Dendritic cell treated with granulocyte-macrophage colony-stimulating factor and Interleukin-4, amounts not matched to agents 40 ng/mL and 50 ng/mL, for 4 days (primary cell): ENCODE data around the gene THOC3.
"Not testable (repeated sequence)": the region's sequence is repeated elsewhere in the genome, so short reads cannot be mapped to it uniquely, and the experiment has no call there.

Experiments used
- H3K27ac Mint-ChIP-seq: one replicate; pipeline ENCODE4 v1.8.0; 2022; ENCODE audit warnings: mild to moderate bottlenecking, mixed read lengths
- H3K27me3 Mint-ChIP-seq: one replicate; pipeline ENCODE4 v1.8.0; 2022; ENCODE audit warnings: mild to moderate bottlenecking, mixed read lengths
- H3K36me3 Mint-ChIP-seq: one replicate; pipeline ENCODE4 v1.8.0; 2022; ENCODE audit warnings: low read depth, mixed read lengths
- H3K4me1 Mint-ChIP-seq: one replicate; pipeline ENCODE4 v1.8.0; 2022; ENCODE audit warnings: low read depth, mixed read lengths
- H3K4me3 Mint-ChIP-seq: one replicate; pipeline ENCODE4 v1.8.0; 2022; ENCODE audit warnings: mild to moderate bottlenecking, moderate library complexity, mixed read lengths
- H3K9me3 Mint-ChIP-seq: one replicate; pipeline ENCODE4 v1.8.0; 2022; ENCODE audit warnings: mixed read lengths
- intact Hi-C: fragments of 100-400 bp; cut with micrococcal nuclease; formaldehyde crosslinking; loops from one replicate; pipeline ENCODE4 v1.15.0; 2022

The THOC3 gene

GRCh38 chr5:175960228-175960627 is 7.9 kb downstream of the THOC3 start:
- H3K4me1 Mint-ChIP-seq, H3K27me3 Mint-ChIP-seq, H3K9me3 Mint-ChIP-seq, H3K27ac Mint-ChIP-seq, intact Hi-C loops, H3K4me3 Mint-ChIP-seq, H3K36me3 Mint-ChIP-seq: not testable (repeated sequence)

- H3K4me1 Mint-ChIP-seq, H3K27me3 Mint-ChIP-seq, H3K27ac Mint-ChIP-seq, H3K4me3 Mint-ChIP-seq, H3K9me3 Mint-ChIP-seq, intact Hi-C loops, H3K36me3 Mint-ChIP-seq: not testable (repeated sequence)
These were observed 9.6 kb downstream of the THOC3 start for GRCh38 chr5:175958515-175958914.

- H3K27me3 Mint-ChIP-seq, H3K27ac Mint-ChIP-seq, H3K9me3 Mint-ChIP-seq, H3K4me3 Mint-ChIP-seq, H3K4me1 Mint-ChIP-seq, H3K36me3 Mint-ChIP-seq, intact Hi-C loops: not testable (repeated sequence)
These were observed 14.0 kb downstream of the THOC3 start for GRCh38 chr5:175954107-175954506.

GRCh38 chr5:175952810-175953209 is 15.3 kb downstream of the THOC3 start:
- H3K9me3 Mint-ChIP-seq, H3K36me3 Mint-ChIP-seq, intact Hi-C loops, H3K4me3 Mint-ChIP-seq, H3K27me3 Mint-ChIP-seq, H3K4me1 Mint-ChIP-seq, H3K27ac Mint-ChIP-seq: not testable (repeated sequence)

GRCh38 chr5:175951339-175951969 is 16.7 kb downstream of the THOC3 start:
- H3K27me3 Mint-ChIP-seq, H3K9me3 Mint-ChIP-seq, intact Hi-C loops, H3K36me3 Mint-ChIP-seq, H3K4me1 Mint-ChIP-seq, H3K4me3 Mint-ChIP-seq, H3K27ac Mint-ChIP-seq: not testable (repeated sequence)

GRCh38 chr5:175948329-175949108 is 19.6 kb downstream of the THOC3 start:
- intact Hi-C loops, H3K36me3 Mint-ChIP-seq, H3K4me1 Mint-ChIP-seq, H3K4me3 Mint-ChIP-seq, H3K27me3 Mint-ChIP-seq, H3K9me3 Mint-ChIP-seq, H3K27ac Mint-ChIP-seq: not testable (repeated sequence)

GRCh38 chr5:175943253-175943652 is 24.9 kb downstream of the THOC3 start:
- H3K4me3 Mint-ChIP-seq, H3K27me3 Mint-ChIP-seq, intact Hi-C loops, H3K9me3 Mint-ChIP-seq, H3K27ac Mint-ChIP-seq, H3K4me1 Mint-ChIP-seq: not testable (repeated sequence)
- H3K36me3 Mint-ChIP-seq: peaks cover 17% of the 10 kb centered on the region

- H3K4me1 Mint-ChIP-seq, intact Hi-C loops, H3K9me3 Mint-ChIP-seq: not testable (repeated sequence)
These were observed 27.5 kb downstream of the THOC3 start for GRCh38 chr5:175940632-175941031.

GRCh38 chr5:175938489-175938888 is 29.6 kb downstream of the THOC3 start:
- H3K9me3 Mint-ChIP-seq, intact Hi-C loops, H3K27ac Mint-ChIP-seq, H3K27me3 Mint-ChIP-seq, H3K4me3 Mint-ChIP-seq, H3K4me1 Mint-ChIP-seq: not testable (repeated sequence)
- H3K36me3 Mint-ChIP-seq: peaks cover 14% of the 10 kb centered on the region

More at GRCh38 chr5:175940632-175941031, 27.5 kb downstream of the THOC3 start:
- not testable (repeated sequence) for H3K27ac Mint-ChIP-seq, H3K4me3 Mint-ChIP-seq, H3K27me3 Mint-ChIP-seq
- H3K36me3 Mint-ChIP-seq: peaks cover 17% of the 10 kb centered on the region

GRCh38 chr5:175928752-175929151 is 39.4 kb downstream of the THOC3 start:
- H3K9me3 Mint-ChIP-seq, H3K27ac Mint-ChIP-seq, H3K4me1 Mint-ChIP-seq, H3K36me3 Mint-ChIP-seq, H3K27me3 Mint-ChIP-seq, intact Hi-C loops, H3K4me3 Mint-ChIP-seq: not testable (repeated sequence)

- intact Hi-C loops, H3K27me3 Mint-ChIP-seq, H3K27ac Mint-ChIP-seq, H3K36me3 Mint-ChIP-seq, H3K4me1 Mint-ChIP-seq, H3K4me3 Mint-ChIP-seq, H3K9me3 Mint-ChIP-seq: not testable (repeated sequence)
These were observed 43.0 kb downstream of the THOC3 start for GRCh38 chr5:175925106-175925505.

- no peaks in the 10 kb centered on the region for H3K27me3 Mint-ChIP-seq
- H3K9me3 Mint-ChIP-seq: no peaks in the 10 kb centered on the region
- H3K4me1 Mint-ChIP-seq: no peaks in the 10 kb centered on the region
- no peak overlapping the region for H3K4me3 Mint-ChIP-seq
- H3K36me3 Mint-ChIP-seq: peaks cover under 1% of the 10 kb centered on the region
- H3K27ac Mint-ChIP-seq: no peak overlapping the region
- intact Hi-C loops: no loop called here
These were observed 45.8 kb downstream of the THOC3 start for GRCh38 chr5:175922192-175922885.

GRCh38 chr5:175921061-175921730 is 46.9 kb downstream of the THOC3 start:
- intact Hi-C loops: no loop called here
- Mint-ChIP-seq H3K9me3 (no peaks in the 10 kb centered on the region), H3K4me1 (no peaks in the 10 kb centered on the region), H3K36me3 (peaks cover 5% of the 10 kb centered on the region), H3K27me3 (no peaks in the 10 kb centered on the region), H3K4me3 (no peak overlapping the region), H3K27ac (no peak overlapping the region)

- Mint-ChIP-seq H3K27ac (no peak overlapping the region), H3K36me3 (peaks cover 5% of the 10 kb centered on the region), H3K27me3 (no peaks in the 10 kb centered on the region), H3K4me3 (no peak overlapping the region), H3K9me3 (no peaks in the 10 kb centered on the region), H3K4me1 (no peaks in the 10 kb centered on the region)
- intact Hi-C loops: no loop called here
These were observed 47.8 kb downstream of the THOC3 start for GRCh38 chr5:175920231-175920811.
